Activated CD4-positive, alpha-beta T cell treated with anti-CD3 and anti-CD28 coated beads, Interleukin-2, Interleukin-4, amounts not matched to agents 100 ng/mL and 50 ng/mL, durations not matched to agents 16 hours and 8 hours (primary cell): ENCODE measurements around the gene CST1.
"Not testable (repeated sequence)": the region's sequence is repeated elsewhere in the genome, so short reads cannot be mapped to it uniquely, and the experiment has no call there.

Experiments used
- DNase-seq: peaks from one replicate; pipeline ENCODE4 v3.0.0-alpha.2; 2020; ENCODE audit warnings: low spot score

Gene CST1

GRCh38 chr20:23754731-23755130 is 4.0 kb upstream of the CST1 start:
- DNase-seq = no peak

GRCh38 chr20:23753589-23753988 is 2.9 kb upstream of the CST1 start:
- no peak for DNase-seq

- no peak for DNase-seq
Measured at GRCh38 chr20:23753194-23753548, 2.4 kb upstream of the CST1 start.

- no peak for DNase-seq
Measured at GRCh38 chr20:23752481-23753193, 1.9 kb upstream of the CST1 start.

- DNase-seq = no peak
Measured at GRCh38 chr20:23752019-23752418, 1.3 kb upstream of the CST1 start.

- no peak for DNase-seq
Measured at GRCh38 chr20:23749746-23750145, 989 bp downstream of the CST1 start.

GRCh38 chr20:23748975-23749374 is 1.8 kb downstream of the CST1 start:
- not testable (repeated sequence) for DNase-seq

GRCh38 chr20:23747551-23747950 is 3.2 kb downstream of the CST1 start:
- DNase-seq = not testable (repeated sequence)

- not testable (repeated sequence) for DNase-seq
Measured at GRCh38 chr20:23747092-23747491, 3.6 kb downstream of the CST1 start.

GRCh38 chr20:23746321-23746720 is 4.4 kb downstream of the CST1 start:
- DNase-seq = no peak

- no peak for DNase-seq
Measured at GRCh38 chr20:23745247-23745646, 5.5 kb downstream of the CST1 start.

GRCh38 chr20:23744817-23745216 is 5.9 kb downstream of the CST1 start:
- peak; percentile 12 for DNase-seq

GRCh38 chr20:23735391-23735790 is 15.3 kb downstream of the CST1 start:
- not testable (repeated sequence) for DNase-seq

GRCh38 chr20:23734949-23735348 is 15.8 kb downstream of the CST1 start:
- not testable (repeated sequence) for DNase-seq

GRCh38 chr20:23734440-23734839 is 16.3 kb downstream of the CST1 start:
- DNase-seq = not testable (repeated sequence)

- no peak for DNase-seq
Measured at GRCh38 chr20:23727016-23727415, 23.7 kb downstream of the CST1 start.

GRCh38 chr20:23725102-23725501 is 25.6 kb downstream of the CST1 start:
- DNase-seq = no peak

- peak; percentile 32 for DNase-seq
Measured at GRCh38 chr20:23723659-23724307, 27.0 kb downstream of the CST1 start.

GRCh38 chr20:23722851-23723250 is 27.9 kb downstream of the CST1 start:
- not testable (repeated sequence) for DNase-seq

GRCh38 chr20:23721962-23722361 is 28.8 kb downstream of the CST1 start:
- DNase-seq = no peak

- not testable (repeated sequence) for DNase-seq
Measured at GRCh38 chr20:23719351-23719750, 31.4 kb downstream of the CST1 start.

- DNase-seq = not testable (repeated sequence)
Measured at GRCh38 chr20:23711778-23712177, 39.0 kb downstream of the CST1 start.

GRCh38 chr20:23710771-23711170 is 40.0 kb downstream of the CST1 start:
- DNase-seq = no peak

GRCh38 chr20:23705895-23706294 is 44.8 kb downstream of the CST1 start:
- no peak for DNase-seq
